CD4-positive, CD25-positive, alpha-beta regulatory T cell (primary cell): Measurements from ENCODE around the gene SH2B2. TPM values are rescaled to one million over a fixed set of nuclear protein-coding genes. Genes with fewer than 3 reads are reported as not detected.

Source experiments
- ATAC-seq, 2 donors: fragments of 150-1000 bp; cut with Tn5 transposase; one replicate each; pipeline ENCODE4 v1.10.0; 2021; ENCODE audit warnings: low read depth in 2 of 2, moderate number of reproducible peaks in 2 of 2, moderate library complexity in 1 of 2
- DNase-seq, 3 donors: peaks; one replicate each; pipeline versions ENCODE4 v3.0.0 to v3.0.0-alpha.2; 2012 to 2022; ENCODE audit warnings: mixed read lengths in 1 of 3
- H3K27ac ChIP-seq: one replicate; pipeline ENCODE4 v1.7.0; 2013; ENCODE audit warnings: mild to moderate bottlenecking, low read length; ENCODE audit not compliant: insufficient read depth, poor library complexity, severe bottlenecking
- H3K27me3 ChIP-seq: one replicate; pipeline ENCODE4 v1.7.0; 2013; ENCODE audit warnings: low read length; ENCODE audit not compliant: control insufficient read depth, insufficient read depth
- H3K36me3 ChIP-seq: one replicate; pipeline ENCODE4 v1.7.0; 2013; ENCODE audit warnings: mild to moderate bottlenecking, low read length, moderate library complexity; ENCODE audit not compliant: control insufficient read depth, insufficient read depth
- H3K4me1 ChIP-seq: 2 replicates; pipeline ENCODE4 v1.7.0; 2013; ENCODE audit warnings: mild to moderate bottlenecking, low read length; ENCODE audit not compliant: insufficient read depth, control insufficient read depth, poor library complexity, severe bottlenecking
- H3K4me3 ChIP-seq: one replicate; pipeline ENCODE4 v1.7.0; 2013; ENCODE audit warnings: low read depth, mild to moderate bottlenecking, low read length, moderate library complexity
- H3K9me3 ChIP-seq, 2 experiments: 1 replicate in 1 of 2; 2 replicates in 1 of 2; pipeline ENCODE4 v1.7.0; 2013; ENCODE audit warnings: low read length in 2 of 2, mild to moderate bottlenecking in 1 of 2, moderate library complexity in 1 of 2; ENCODE audit not compliant: control insufficient read depth in 2 of 2
- H3K27ac Mint-ChIP-seq, 3 donors: one replicate each; pipeline ENCODE4 v1.8.0; 2020 to 2022; ENCODE audit warnings: mild to moderate bottlenecking in 3 of 3, mixed read lengths in 3 of 3, moderate library complexity in 2 of 3
- H3K27me3 Mint-ChIP-seq: one replicate; pipeline ENCODE4 v1.8.0; 2022; ENCODE audit warnings: mild to moderate bottlenecking, mixed read lengths
- H3K36me3 Mint-ChIP-seq: one replicate; pipeline ENCODE4 v1.8.0; 2020; ENCODE audit warnings: mixed read lengths
- H3K4me1 Mint-ChIP-seq, 4 donors: one replicate each; pipeline ENCODE4 v1.8.0; 2020 to 2022; ENCODE audit warnings: mixed read lengths in 4 of 4, mild to moderate bottlenecking in 1 of 4
- H3K4me3 Mint-ChIP-seq, 4 donors: one replicate each; pipeline ENCODE4 v1.8.0; 2020 to 2022; ENCODE audit warnings: mild to moderate bottlenecking in 4 of 4, mixed read lengths in 4 of 4, moderate library complexity in 3 of 4
- H3K9me3 Mint-ChIP-seq, 7 donors: one replicate each; pipeline ENCODE4 v1.8.0; 2020 to 2022; ENCODE audit warnings: mixed read lengths in 7 of 7, mild to moderate bottlenecking in 3 of 7, moderate library complexity in 2 of 7
- polyA plus RNA-seq, 4 donors: library from polyadenylated mRNA; unstranded; fragments of 300-500 nt; fragmentation: Illumina TruSeq; gene quantifications; one replicate each; pipeline ENCODE4 v1.2.3, GENCODE V29; 2021
- total RNA-seq: library from RNA; stranded (reverse); gene quantifications from one replicate; pipeline ENCODE4 v1.2.3, GENCODE V29; 2022

SH2B2 gene
- total and polyA plus RNA-seq, 5 donors from 2014 or later: 0.24 to 0.94 (median 0.70) TPM

DNA sequence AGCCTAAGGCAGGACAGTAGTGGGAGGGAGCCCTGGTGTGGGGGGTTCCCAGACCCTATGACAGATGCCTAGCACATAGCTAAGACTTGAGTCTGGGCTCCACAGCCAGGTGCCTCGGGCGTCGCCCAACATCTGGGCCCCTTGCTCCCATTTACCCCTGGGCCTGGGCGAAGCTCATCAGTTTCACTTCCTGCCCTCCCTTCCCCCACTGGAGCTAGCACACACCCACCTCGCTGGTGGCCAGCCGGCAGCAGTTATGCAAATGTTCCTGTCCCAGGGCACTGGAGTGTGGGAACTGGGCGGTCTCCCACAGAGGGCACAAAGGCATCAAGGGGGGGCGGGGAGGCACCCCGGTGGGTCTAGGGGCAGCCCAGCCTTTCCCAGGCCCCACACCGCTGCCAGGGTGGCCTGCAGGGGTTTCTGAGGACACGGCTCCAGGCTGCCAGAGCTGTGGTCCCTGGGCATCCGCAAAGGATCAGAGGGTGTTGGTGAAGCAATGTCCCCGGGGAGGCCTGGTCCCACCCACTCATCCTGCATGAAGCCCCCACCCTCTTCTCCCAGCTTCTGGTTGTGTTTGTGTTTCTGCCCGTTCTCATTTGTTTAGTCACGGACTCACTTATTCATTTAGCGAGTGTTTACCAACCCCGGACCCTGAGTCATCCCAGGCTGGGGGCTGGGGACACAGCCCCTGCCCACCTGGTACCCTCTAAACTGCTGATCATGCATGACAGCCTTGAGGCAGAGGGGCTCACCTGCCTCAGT lies 20.4 kb downstream of the SH2B2 start:
- H3K36me3 ChIP-seq: no peaks in the 10 kb centered on the region
- Mint-ChIP-seq H3K9me3 (no peaks in the 10 kb centered on the region), H3K27ac (peak overlapping the region; percentile 56 to 69 (median 60)), H3K27me3 (no peaks in the 10 kb centered on the region), H3K36me3 (no peaks in the 10 kb centered on the region), H3K4me3 (peak overlapping the region; percentile 7 to 74 (median 67)), H3K4me1 (peaks cover 0 to 14% (median 2%) of the 10 kb centered on the region in 4 donors)
- no peaks in the 10 kb centered on the region for H3K9me3 ChIP-seq
- peaks cover 16% of the 10 kb centered on the region for H3K4me1 ChIP-seq
- DNase-seq (peak; percentile 9 to 87 (median 20)), ATAC-seq (peak; percentile 49 to 52)
- no peaks in the 10 kb centered on the region for H3K27me3 ChIP-seq
- no peak overlapping the region for H3K4me3 ChIP-seq
- no peak overlapping the region for H3K27ac ChIP-seq

DNA sequence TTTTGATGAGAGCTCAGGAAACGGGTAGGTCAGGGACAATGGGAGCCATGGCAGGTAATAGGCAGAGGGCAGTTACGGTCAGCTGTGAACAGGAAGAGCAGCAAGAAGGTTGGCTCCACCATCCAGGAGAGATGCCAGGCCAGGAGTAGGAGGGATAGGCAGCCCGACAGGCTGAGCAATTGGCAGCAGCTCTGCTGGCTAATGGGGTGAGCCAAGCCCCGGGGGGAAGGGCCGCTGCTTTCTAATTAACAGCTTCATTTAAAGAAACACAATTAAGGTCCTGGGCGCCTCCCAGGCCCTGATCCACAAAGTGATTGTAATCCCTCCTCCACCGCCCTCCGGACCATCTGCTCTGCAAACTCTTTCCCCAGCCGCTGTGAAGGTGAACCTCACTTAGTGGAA lies 23.7 kb downstream of the SH2B2 start:
- no peaks in the 10 kb centered on the region for H3K9me3 Mint-ChIP-seq
- no peaks in the 10 kb centered on the region for H3K9me3 ChIP-seq
- no peak overlapping the region for H3K4me3 Mint-ChIP-seq
- no peaks in the 10 kb centered on the region for H3K27me3 Mint-ChIP-seq
- H3K4me1 ChIP-seq: peaks cover 13% of the 10 kb centered on the region
- no peak overlapping the region for H3K4me3 ChIP-seq
- H3K27ac Mint-ChIP-seq: no peak overlapping the region
- ATAC-seq (no peak), DNase-seq (no peak)
- H3K36me3 ChIP-seq: no peaks in the 10 kb centered on the region
- no peaks in the 10 kb centered on the region for H3K27me3 ChIP-seq
- no peak overlapping the region for H3K27ac ChIP-seq
- H3K4me1 Mint-ChIP-seq: peaks cover 0 to 14% (median 2%) of the 10 kb centered on the region in 4 donors
- peaks cover 4% of the 10 kb centered on the region for H3K36me3 Mint-ChIP-seq

DNA sequence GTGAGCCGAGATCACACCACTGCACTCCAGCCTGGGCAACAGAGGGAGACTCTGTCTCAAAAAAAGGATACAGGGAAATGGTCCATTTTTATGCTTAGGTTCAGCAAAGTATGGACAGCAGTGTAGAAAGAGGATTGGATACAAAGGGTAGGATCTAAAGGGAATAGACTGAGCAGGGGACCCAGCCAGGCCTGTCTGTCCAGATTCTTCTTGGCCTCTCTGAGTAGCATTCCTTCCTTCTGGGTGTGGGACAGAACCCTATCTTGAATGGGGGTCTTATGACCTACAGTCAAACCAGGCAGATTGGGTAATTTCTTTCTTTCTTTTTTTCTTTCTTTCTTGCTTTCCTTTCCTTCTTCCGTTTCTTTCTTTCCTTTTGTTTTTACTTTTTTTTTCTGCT lies 25.6 kb downstream of the SH2B2 start:
- Mint-ChIP-seq H3K27ac (no peak overlapping the region), H3K27me3 (no peaks in the 10 kb centered on the region), H3K4me3 (no peak overlapping the region), H3K9me3 (no peaks in the 10 kb centered on the region), H3K4me1 (peaks cover 0 to 1% (median 0%) of the 10 kb centered on the region in 4 donors), H3K36me3 (peaks cover 4% of the 10 kb centered on the region)
- ATAC-seq (no peak), DNase-seq (no peak)
- no peaks in the 10 kb centered on the region for H3K27me3 ChIP-seq
- no peak overlapping the region for H3K27ac ChIP-seq
- no peak overlapping the region for H3K4me3 ChIP-seq
- peaks cover 2% of the 10 kb centered on the region for H3K4me1 ChIP-seq
- H3K36me3 ChIP-seq: no peaks in the 10 kb centered on the region
- no peaks in the 10 kb centered on the region for H3K9me3 ChIP-seq

DNA sequence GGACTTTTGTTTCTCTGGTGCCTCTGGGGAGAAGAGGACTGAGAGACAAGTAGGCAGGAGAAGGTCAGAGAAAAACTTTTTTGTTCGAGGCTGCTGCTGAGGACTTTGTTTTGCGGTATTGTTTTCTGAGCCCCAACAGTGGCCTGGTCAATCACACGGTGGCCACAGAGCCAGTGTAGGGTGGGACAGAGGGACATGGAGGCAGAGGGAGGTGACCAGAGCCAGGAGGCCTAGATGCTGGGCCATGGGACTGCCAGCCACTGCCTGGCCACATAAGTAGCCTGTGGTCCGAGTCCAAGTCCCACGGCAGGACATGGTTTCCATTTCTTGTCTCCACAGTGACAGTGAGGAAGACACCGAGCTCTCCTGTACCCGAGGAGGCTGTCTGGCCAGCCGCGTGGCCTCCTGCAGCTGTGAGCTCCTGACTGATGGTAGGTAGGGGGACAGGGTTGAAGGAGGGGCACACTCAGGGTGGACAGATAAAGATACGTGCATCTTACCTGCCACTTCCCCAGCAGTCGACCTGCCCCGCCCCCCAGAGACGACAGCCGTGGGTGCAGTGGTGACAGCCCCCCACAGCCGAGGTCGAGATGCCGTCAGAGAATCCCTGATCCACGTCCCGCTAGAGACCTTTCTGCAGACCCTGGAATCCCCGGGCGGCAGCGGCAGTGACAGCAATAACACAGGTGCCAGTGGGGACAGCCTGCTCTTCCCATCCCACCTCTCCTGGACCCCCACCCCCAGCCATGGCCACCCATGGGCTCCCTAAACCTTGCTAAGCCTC lies 27.5 kb downstream of the SH2B2 start:
- H3K4me3 Mint-ChIP-seq: no peak overlapping the region

DNA sequence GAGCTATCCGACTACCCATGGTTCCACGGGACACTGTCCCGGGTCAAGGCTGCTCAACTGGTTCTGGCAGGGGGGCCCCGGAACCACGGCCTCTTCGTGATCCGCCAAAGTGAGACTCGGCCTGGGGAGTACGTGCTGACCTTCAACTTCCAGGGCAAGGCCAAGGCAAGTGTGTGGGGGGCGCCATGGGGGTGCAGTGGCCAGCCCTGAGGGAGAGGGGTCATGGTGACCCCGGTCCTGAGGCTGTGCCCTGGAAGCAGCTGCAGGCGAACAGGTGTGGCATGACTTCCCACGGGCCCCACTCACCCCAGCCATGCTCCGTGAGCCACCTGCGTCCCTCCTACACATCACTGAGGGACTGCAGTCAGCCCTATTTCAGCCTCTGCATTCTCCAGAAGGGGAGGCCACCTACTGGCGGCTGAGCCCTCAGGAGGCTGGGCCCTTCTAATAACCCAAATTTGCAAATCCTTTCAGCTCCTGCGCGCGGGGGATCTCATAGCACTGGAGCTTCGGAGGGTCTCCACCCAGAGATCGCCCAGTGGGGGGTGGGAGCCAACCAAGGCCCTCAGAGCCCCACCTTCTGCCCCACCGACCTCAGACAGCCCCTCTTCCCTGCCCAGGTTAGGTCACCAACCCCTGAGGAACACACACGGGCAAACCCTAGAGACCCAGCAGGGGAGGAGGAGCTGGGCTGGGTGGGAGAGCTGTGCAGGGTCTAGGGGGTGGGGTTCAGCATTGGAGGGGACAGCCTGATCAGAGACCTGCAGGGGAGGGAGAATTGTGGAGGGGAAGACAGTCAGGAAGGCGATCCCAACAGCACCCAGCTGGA lies 30.8 kb downstream of the SH2B2 start:
- Histone ChIP-seq H3K27me3 (no peaks in the 10 kb centered on the region), H3K9me3 (no peaks in the 10 kb centered on the region), H3K36me3 (no peaks in the 10 kb centered on the region), H3K27ac (no peak overlapping the region), H3K4me1 (no peaks in the 10 kb centered on the region), H3K4me3 (no peak overlapping the region)
- no peak overlapping the region for H3K27ac Mint-ChIP-seq
- H3K4me3 Mint-ChIP-seq: no peak overlapping the region
- peaks cover 2% of the 10 kb centered on the region for H3K27me3 Mint-ChIP-seq
- no peaks in the 10 kb centered on the region for H3K4me1 Mint-ChIP-seq
- no peak for DNase-seq
- no peaks in the 10 kb centered on the region for H3K9me3 Mint-ChIP-seq
- H3K36me3 Mint-ChIP-seq: peaks cover 2% of the 10 kb centered on the region
- peak in 1 of 2 donors; percentile 9 for ATAC-seq

More for the DNA sequence above, 27.5 kb downstream of the SH2B2 start:
- no peaks in the 10 kb centered on the region for H3K9me3 ChIP-seq
- no peaks in the 10 kb centered on the region for H3K27me3 Mint-ChIP-seq
- ATAC-seq (no peak), DNase-seq (no peak)
- H3K27me3 ChIP-seq: no peaks in the 10 kb centered on the region
- H3K27ac Mint-ChIP-seq: no peak overlapping the region
- H3K9me3 Mint-ChIP-seq: no peaks in the 10 kb centered on the region
- no peaks in the 10 kb centered on the region for H3K36me3 ChIP-seq
- H3K4me1 Mint-ChIP-seq: no peaks in the 10 kb centered on the region
- peaks cover 4% of the 10 kb centered on the region for H3K36me3 Mint-ChIP-seq
- no peak overlapping the region for H3K27ac ChIP-seq
- no peak overlapping the region for H3K4me3 ChIP-seq
- no peaks in the 10 kb centered on the region for H3K4me1 ChIP-seq

DNA sequence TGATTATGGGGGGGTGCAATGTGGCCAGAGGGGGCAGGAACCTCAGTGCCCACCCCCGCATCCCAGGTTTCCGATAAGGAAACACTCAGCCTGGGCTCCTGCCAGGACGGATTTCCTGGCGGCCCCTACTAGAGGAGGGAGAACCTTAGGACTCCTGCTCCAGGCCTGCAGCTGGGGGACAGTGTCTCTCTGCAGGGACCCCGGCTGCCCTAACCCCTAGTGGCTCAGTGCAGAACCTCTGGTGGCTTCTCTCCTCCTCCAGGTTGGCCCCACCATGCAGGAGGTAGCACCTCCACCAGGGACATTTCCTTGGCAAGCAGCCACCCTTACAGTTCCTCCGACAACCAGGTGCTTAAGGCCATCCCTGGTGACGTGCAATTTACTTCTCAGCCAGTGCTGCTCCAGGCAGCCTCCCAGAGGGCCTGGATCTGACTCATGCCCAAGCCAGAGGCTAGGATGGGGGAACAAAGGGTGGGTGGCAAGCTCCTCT lies 31.9 kb downstream of the SH2B2 start:
- Histone ChIP-seq H3K27ac (no peak overlapping the region), H3K9me3 (no peaks in the 10 kb centered on the region), H3K36me3 (no peaks in the 10 kb centered on the region), H3K4me1 (no peaks in the 10 kb centered on the region), H3K4me3 (no peak overlapping the region), H3K27me3 (no peaks in the 10 kb centered on the region)
- peaks cover 0 to 6% (median 0%) of the 10 kb centered on the region in 4 donors for H3K4me1 Mint-ChIP-seq
- H3K36me3 Mint-ChIP-seq: no peaks in the 10 kb centered on the region
- no peak overlapping the region for H3K4me3 Mint-ChIP-seq
- H3K27me3 Mint-ChIP-seq: peaks cover 7% of the 10 kb centered on the region
- DNase-seq (no peak), ATAC-seq (no peak)
- H3K9me3 Mint-ChIP-seq: no peaks in the 10 kb centered on the region
- H3K27ac Mint-ChIP-seq: no peak overlapping the region

DNA sequence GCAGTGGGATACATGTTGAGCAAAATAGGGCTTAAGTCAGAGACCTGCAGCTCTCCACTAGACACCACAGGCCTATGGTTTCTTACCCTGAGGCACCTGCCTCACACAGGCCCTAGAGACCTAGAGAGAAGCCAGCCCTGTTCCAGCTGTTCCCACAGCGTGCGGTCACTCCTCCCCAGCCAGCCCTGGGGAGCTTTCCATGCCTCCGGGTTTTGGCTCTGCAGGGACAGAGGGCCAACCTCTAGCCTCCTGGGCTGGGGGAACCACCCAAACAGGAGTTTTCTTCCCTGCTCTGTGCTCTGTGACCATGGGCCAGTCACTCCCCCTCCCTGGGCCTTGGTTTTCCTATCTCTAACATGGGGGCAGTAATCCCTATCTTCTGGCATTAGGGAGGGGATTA lies 33.0 kb downstream of the SH2B2 start:
- Histone ChIP-seq H3K9me3 (no peaks in the 10 kb centered on the region), H3K36me3 (no peaks in the 10 kb centered on the region), H3K4me3 (no peak overlapping the region), H3K27ac (no peak overlapping the region), H3K27me3 (no peaks in the 10 kb centered on the region), H3K4me1 (no peaks in the 10 kb centered on the region)
- H3K27me3 Mint-ChIP-seq: peaks cover 12% of the 10 kb centered on the region
- H3K4me3 Mint-ChIP-seq: no peak overlapping the region
- ATAC-seq: no peak
- H3K27ac Mint-ChIP-seq: no peak overlapping the region
- H3K36me3 Mint-ChIP-seq: no peaks in the 10 kb centered on the region
- H3K4me1 Mint-ChIP-seq: peaks cover 0 to 6% (median 0%) of the 10 kb centered on the region in 4 donors
- no peaks in the 10 kb centered on the region for H3K9me3 Mint-ChIP-seq
- DNase-seq: no peak
